ENCODE results near the gene TEX13D. TPM values are rescaled to one million over a fixed set of nuclear protein-coding genes. Genes with fewer than 3 reads are reported as not detected.

Gene TEX13D
- total RNA-seq, 1 experiment from 2014 or later = not detected

DNA sequence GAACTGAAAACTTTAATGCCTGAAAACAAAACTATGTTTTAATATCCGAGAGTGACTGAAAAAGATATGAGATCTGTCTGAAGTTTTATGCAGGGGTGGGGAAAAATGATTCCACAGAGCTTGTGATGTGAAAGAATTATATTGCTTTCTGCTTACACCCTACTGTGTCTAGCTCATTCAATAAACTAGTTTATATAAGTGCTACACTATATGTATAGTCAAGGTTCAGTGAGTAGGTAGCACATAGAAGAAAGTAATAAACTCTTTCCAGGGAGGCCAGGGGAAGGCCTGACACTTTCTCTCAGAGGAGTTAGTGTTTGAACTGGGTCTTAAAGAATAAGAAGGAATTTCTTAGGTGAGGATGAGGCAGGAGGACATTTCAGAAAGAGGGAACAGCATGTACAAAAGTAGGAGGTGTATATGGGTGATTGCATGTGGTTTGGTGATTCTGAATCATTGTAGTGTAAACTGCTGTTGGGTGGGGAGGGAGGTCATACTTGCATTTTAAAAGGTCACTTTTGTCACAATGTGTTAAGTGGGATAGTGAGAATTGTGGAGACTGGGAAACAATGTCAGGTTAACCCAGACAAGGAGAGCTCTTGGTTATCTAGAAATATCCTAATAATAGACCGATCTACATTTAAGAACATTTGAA is 25.1 kb upstream of the TEX13D start:
- CTCF ChIA-PET = no interaction called here
- Histone ChIP-seq H3K27ac (ENCODE audit: low read length) (no peak overlapping the region), H3F3A (ENCODE audit: low read length, unreplicated experiment) (no peaks in the 10 kb centered on the region), H2AFZ (ENCODE audit: low read length) (no peak overlapping the region), H3K79me2 (ENCODE audit: low read length) (no peaks in the 10 kb centered on the region), H3K27me3 (ENCODE audit: low read length) (no peaks in the 10 kb centered on the region), H3K4me3 (ENCODE audit: low read length) (no peak overlapping the region), H3K9ac (ENCODE audit: low read length) (no peak overlapping the region), H3K9me3 (ENCODE audit: low read length) (no peaks in the 10 kb centered on the region), H3K4me1 (ENCODE audit: insufficient read depth, low read length) (no peaks in the 10 kb centered on the region), H3K4me2 (ENCODE audit: low read length) (no peak overlapping the region), H4K20me1 (ENCODE audit: low read length) (no peaks in the 10 kb centered on the region), H3K9me2 (replicated peaks; ENCODE audit: low read length) (no peaks in the 10 kb centered on the region), H3K36me3 (ENCODE audit: low read depth, low read length) (no peaks in the 10 kb centered on the region)
- intact Hi-C loops (cut with micrococcal nuclease) = no loop called here
- POLR2A ChIA-PET (ENCODE audit: unreplicated experiment) = no interaction called here
- ATAC-seq (peak; percentile 60), DNase-seq (no peak)
- no TSS peak for BruUV-seq (replicated peaks)
- TF ChIP-seq EZH2 (IDR thresholded peaks at IDR 0.05; ENCODE audit: low read length, unreplicated experiment) = no peak
- no peak for TF ChIP-seq EZH2phosphoT487 (IDR thresholded peaks at IDR 0.05; ENCODE audit: borderline replicate concordance, low read length)
- no peak for TF ChIP-seq CTCF (conservative IDR thresholded peaks at IDR 0.05; ENCODE audit: low read depth, low read length)

DNA sequence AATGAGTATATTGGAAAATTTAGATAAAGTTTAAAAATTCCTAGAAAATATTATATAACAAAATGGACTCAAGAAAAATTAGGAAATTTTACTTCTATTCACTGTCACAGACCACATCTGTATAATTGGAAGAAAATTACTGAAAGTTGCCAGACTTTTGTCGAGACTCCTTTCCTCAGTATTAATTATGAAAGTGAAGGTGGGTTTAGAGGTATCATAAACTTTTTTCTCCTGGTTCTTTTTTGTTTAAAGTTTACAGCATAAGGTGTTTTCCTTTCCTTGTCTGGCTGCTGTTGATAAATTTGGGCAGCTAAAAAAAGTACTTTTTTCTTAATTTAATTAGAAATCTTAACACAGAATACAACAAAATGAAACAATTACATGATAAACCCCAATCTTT is 6.7 kb upstream of the TEX13D start:
- no peak for ATAC-seq

More for the DNA sequence above, 6.7 kb upstream of the TEX13D start:
- BruUV-seq (replicated peaks) = no TSS peak
- no peaks in the 10 kb centered on the region for H3K9me2 ChIP-seq (replicated peaks; ENCODE audit: low read length)
- DNase-seq = no peak
- TF ChIP-seq CTCF (conservative IDR thresholded peaks at IDR 0.05; ENCODE audit: low read depth, low read length) = no peak
- no peak for TF ChIP-seq EZH2 (IDR thresholded peaks at IDR 0.05; ENCODE audit: low read length, unreplicated experiment)
- no peak for TF ChIP-seq EZH2phosphoT487 (IDR thresholded peaks at IDR 0.05; ENCODE audit: borderline replicate concordance, low read length)
- no peak overlapping the region for H3K27ac ChIP-seq (ENCODE audit: low read length)
- H3K79me2 ChIP-seq (ENCODE audit: low read length) = no peaks in the 10 kb centered on the region
- H3K36me3 ChIP-seq (ENCODE audit: low read depth, low read length) = no peaks in the 10 kb centered on the region
- ChIA-PET CTCF (no interaction called here), POLR2A (ENCODE audit: unreplicated experiment) (no interaction called here)
- intact Hi-C loops (cut with micrococcal nuclease) = no loop called here
- no peak overlapping the region for H3K4me2 ChIP-seq (ENCODE audit: low read length)
- no peaks in the 10 kb centered on the region for H3K9me3 ChIP-seq (ENCODE audit: low read length)
- H4K20me1 ChIP-seq (ENCODE audit: low read length) = no peaks in the 10 kb centered on the region
- H2AFZ ChIP-seq (ENCODE audit: low read length) = no peak overlapping the region
- no peaks in the 10 kb centered on the region for H3K27me3 ChIP-seq (ENCODE audit: low read length)
- H3K9ac ChIP-seq (ENCODE audit: low read length) = no peak overlapping the region
- peaks cover 12% of the 10 kb centered on the region for H3K4me1 ChIP-seq (ENCODE audit: insufficient read depth, low read length)
- H3K4me3 ChIP-seq (ENCODE audit: low read length) = no peak overlapping the region
- H3F3A ChIP-seq (ENCODE audit: low read length, unreplicated experiment) = no peaks in the 10 kb centered on the region

Data from PC-3 (cell line).